IMR-90 (cell line): ENCODE results near the gene INMT. TPM values are rescaled to one million over a fixed set of nuclear protein-coding genes. Genes with fewer than 3 reads are reported as not detected.

Source experiments
- ATAC-seq: fragments of 200-7000 bp; cut with Tn5 transposase; 2 replicates; pipeline ENCODE4 v1.9.1; 2020; ENCODE audit warnings: low read depth, mild to moderate bottlenecking, moderate library complexity
- BruUV-seq: library from RNA; stranded (reverse); fragments of 400-500 nt; replicated peaks from 2 replicates; lab custom pipeline; 2021; lab: Mats Ljungman, UMichigan
- CTCF ChIA-PET: fragments of 300-600 bp; formaldehyde crosslinking; extraction: SDS; loops from one replicate; lab custom pipeline; 2021; ENCODE audit warnings: antibody characterized with exemption; lab: Yijun Ruan, JAX
- POLR2A ChIA-PET: fragments of 300-600 bp; sonication (Branson Sonifier 250); formaldehyde crosslinking; loops from one replicate; lab custom pipeline; 2022; ENCODE audit warnings: antibody characterized with exemption; ENCODE audit not compliant: unreplicated experiment; lab: Charles Lee
- DNase-seq: peaks from one replicate; pipeline ENCODE4 v3.0.0; 2013
- H2AFZ ChIP-seq: replicated peaks from 2 replicates; pipeline ENCODE3; 2013; ENCODE audit warnings: low read length, mild to moderate bottlenecking; ENCODE audit not compliant: poor library complexity
- H2AK5ac ChIP-seq: 2 replicates; pipeline ENCODE4 v1.6.1; 2013; ENCODE audit warnings: low read depth, low read length, inconsistent platforms
- H2AK9ac ChIP-seq: replicated peaks from 2 replicates; pipeline ENCODE3; 2013; ENCODE audit warnings: mild to moderate bottlenecking, low read depth, low read length, moderate library complexity; ENCODE audit not compliant: poor library complexity
- H2BK120ac ChIP-seq: 2 replicates; pipeline ENCODE4 v1.6.1; 2013; ENCODE audit warnings: low read depth, low read length, inconsistent platforms
- H2BK15ac ChIP-seq: 3 replicates; pipeline ENCODE4 v1.6.1; 2013; ENCODE audit warnings: low read depth, low read length, inconsistent platforms
- H2BK20ac ChIP-seq: 2 replicates; pipeline ENCODE4 v1.6.1; 2013; ENCODE audit warnings: low read depth, mild to moderate bottlenecking, inconsistent platforms, low read length, moderate library complexity
- H2BK5ac ChIP-seq: 2 replicates; pipeline ENCODE4 v1.6.1; 2013; ENCODE audit warnings: mild to moderate bottlenecking, low read depth, low read length, inconsistent platforms; ENCODE audit not compliant: poor library complexity, severe bottlenecking
- H3K14ac ChIP-seq: replicated peaks from 2 replicates; pipeline ENCODE4 v1.6.1; 2013; ENCODE audit warnings: low read depth, low read length, inconsistent platforms
- H3K18ac ChIP-seq: 2 replicates; pipeline ENCODE4 v1.6.1; 2013; ENCODE audit warnings: low read depth, low read length, control low read depth
- H3K23ac ChIP-seq: 2 replicates; pipeline ENCODE4 v1.6.1; 2013; ENCODE audit warnings: low read depth, low read length, inconsistent platforms
- H3K27ac ChIP-seq: 2 replicates; pipeline ENCODE4 v1.5.1; 2013; ENCODE audit warnings: mild to moderate bottlenecking, control low read depth, low read length; ENCODE audit not compliant: insufficient read depth
- H3K27me3 ChIP-seq: 2 replicates; pipeline ENCODE4 v1.6.1; 2013; ENCODE audit warnings: low read length; ENCODE audit not compliant: control insufficient read depth, insufficient read depth
- H3K36me3 ChIP-seq: 2 replicates; pipeline ENCODE4 v1.6.1; 2013; ENCODE audit warnings: low read length, mixed read lengths; ENCODE audit not compliant: control insufficient read depth, insufficient read depth
- H3K4ac ChIP-seq: 2 replicates; pipeline ENCODE4 v1.6.1; 2013; ENCODE audit warnings: low read depth, low read length, inconsistent platforms
- H3K4me1 ChIP-seq: 2 replicates; pipeline ENCODE4 v1.6.1; 2013; ENCODE audit warnings: low read length, mixed read lengths; ENCODE audit not compliant: control insufficient read depth, insufficient read depth
- H3K4me2 ChIP-seq: 2 replicates; pipeline ENCODE4 v1.6.1; 2013; ENCODE audit warnings: low read depth, mild to moderate bottlenecking, control low read depth, low read length, moderate library complexity
- H3K4me3 ChIP-seq: 2 replicates; pipeline ENCODE4 v1.5.1; 2013; ENCODE audit warnings: low read depth, mild to moderate bottlenecking, control low read depth, low read length, moderate library complexity; ENCODE audit not compliant: insufficient read depth
- H3K56ac ChIP-seq: 2 replicates; pipeline ENCODE4 v1.6.1; 2013; ENCODE audit warnings: low read length, inconsistent platforms; ENCODE audit not compliant: insufficient read depth; ENCODE audit errors: extremely low read depth
- H3K79me1 ChIP-seq, 2 experiments: 2 replicates each; pipeline ENCODE4 v1.6.1; 2013; ENCODE audit warnings: low read length in 2 of 2, inconsistent platforms in 1 of 2, low read depth in 1 of 2
- H3K9ac ChIP-seq: 2 replicates; pipeline ENCODE4 v1.6.1; 2013; ENCODE audit warnings: low read depth, low read length, control low read depth
- H3K9me1 ChIP-seq: 2 replicates; pipeline ENCODE4 v1.6.1; 2013; ENCODE audit warnings: low read length, inconsistent platforms; ENCODE audit not compliant: insufficient read depth
- H3K9me3 ChIP-seq: 2 replicates; pipeline ENCODE4 v1.6.1; 2013; ENCODE audit warnings: low read length; ENCODE audit not compliant: control insufficient read depth, insufficient read depth
- H4K20me1 ChIP-seq: 2 replicates; pipeline ENCODE4 v1.6.1; 2013; ENCODE audit warnings: low read length, inconsistent platforms; ENCODE audit not compliant: insufficient read depth
- H4K5ac ChIP-seq: 2 replicates; pipeline ENCODE4 v1.6.1; 2013; ENCODE audit warnings: mild to moderate bottlenecking, low read depth, low read length, control low read depth
- H4K8ac ChIP-seq, 2 experiments: 2 replicates each; pipeline ENCODE4 v1.6.1; 2013; ENCODE audit warnings: low read depth in 2 of 2, low read length in 2 of 2, control low read depth in 1 of 2, inconsistent platforms in 1 of 2
- H4K91ac ChIP-seq: 2 replicates; pipeline ENCODE4 v1.6.1; 2013; ENCODE audit warnings: low read depth, low read length, inconsistent platforms; ENCODE audit not compliant: insufficient read depth
- CEBPB ChIP-seq: IDR thresholded peaks from 2 replicates; pipeline ENCODE4 v1.6.1; 2012; ENCODE audit warnings: low read depth, low read length, improper control_type of control experiment
- FOS ChIP-seq: fragments of 150-350 bp; IDR thresholded peaks from 2 replicates; pipeline ENCODE4 v1.6.1; 2016; ENCODE audit warnings: low read depth, low read length
- MAFK ChIP-seq: IDR thresholded peaks from 2 replicates; pipeline ENCODE4 v1.6.1; 2012; ENCODE audit warnings: low read depth, low read length, improper control_type of control experiment
- MXI1 ChIP-seq: IDR thresholded peaks from 2 replicates; pipeline ENCODE4 v1.6.1; 2012; ENCODE audit warnings: low read depth, mild to moderate bottlenecking, low read length, moderate library complexity, borderline replicate concordance
- POLR2A ChIP-seq: IDR thresholded peaks from 2 replicates; pipeline ENCODE4 v1.6.1; 2012; ENCODE audit warnings: mild to moderate bottlenecking, low read depth, low read length
- RAD21 ChIP-seq: IDR thresholded peaks from 2 replicates; pipeline ENCODE4 v1.6.1; 2012; ENCODE audit warnings: low read length, improper control_type of control experiment
- RCOR1 ChIP-seq: IDR thresholded peaks from 2 replicates; pipeline ENCODE4 v1.6.1; 2012; ENCODE audit warnings: mild to moderate bottlenecking, low read length, improper control_type of control experiment; ENCODE audit not compliant: insufficient replicate concordance
- RFX5 ChIP-seq: IDR thresholded peaks from 2 replicates; pipeline ENCODE4 v1.8.0; 2012; ENCODE audit warnings: low read depth, mild to moderate bottlenecking, low read length, moderate library complexity
- WGBS, 2 experiments: methylation state at CpG; one replicate each; pipeline versions ENCODE4 v1.1.5 to v1.1.7; 2013; ENCODE audit warnings: missing lambda C conversion rate in 2 of 2; ENCODE audit not compliant: insufficient read length in 1 of 2; ENCODE audit errors: extremely low coverage in 2 of 2; 5-methylcytosine and 5-hydroxymethylcytosine counted together
- dilution Hi-C: fragments of 300-500 bp; cut with HindIII; formaldehyde crosslinking; loops from one replicate; pipeline ENCODE4 v1.14.3; 2018; ENCODE audit warnings: low sequenced_read_pairs; ENCODE audit not compliant: unreplicated experiment
- in situ Hi-C: fragments of 300-500 bp; cut with MboI; formaldehyde crosslinking; loops from 3 replicates; pipeline ENCODE4 v1.14.3; 2019; ENCODE audit warnings: low sequenced_read_pairs, inconsistent platforms, mixed read lengths
- intact Hi-C: fragments of 100-400 bp; cut with micrococcal nuclease; formaldehyde crosslinking; loops from 2 replicates; pipeline ENCODE4 v1.10.0; 2022
- polyA plus RNA-seq, 3 experiments: library from polyadenylated mRNA; depleted of rRNA; stranded (reverse); fragments of >200 nt; gene quantifications; 2 replicates each; pipeline ENCODE4 v1.2.3, GENCODE V29; 2012; ENCODE audit warnings: low replicate concordance in 1 of 3
- total RNA-seq: library from RNA; depleted of rRNA; stranded (reverse); fragments of >200 nt; gene quantifications from 2 replicates; pipeline ENCODE4 v1.2.3, GENCODE V29; 2012
- TF ChIP-seq, protein P1 (sequence below): fragments of 150-350 bp; IDR thresholded peaks from 2 replicates; pipeline ENCODE4 v1.6.1; 2017; ENCODE audit warnings: mild to moderate bottlenecking, antibody characterized with exemption, low read length, low read depth
- TF ChIP-seq, protein P2 (sequence below): conservative IDR thresholded peaks from 2 replicates; pipeline ENCODE4 v1.5.1; 2012; ENCODE audit warnings: mild to moderate bottlenecking, low read depth, low read length, improper control_type of control experiment

The INMT gene
- total and polyA plus RNA-seq, 2 of the 4 experiments (the other 2 are of a cell fraction), result 0.39 to 2.2 TPM

DNA sequence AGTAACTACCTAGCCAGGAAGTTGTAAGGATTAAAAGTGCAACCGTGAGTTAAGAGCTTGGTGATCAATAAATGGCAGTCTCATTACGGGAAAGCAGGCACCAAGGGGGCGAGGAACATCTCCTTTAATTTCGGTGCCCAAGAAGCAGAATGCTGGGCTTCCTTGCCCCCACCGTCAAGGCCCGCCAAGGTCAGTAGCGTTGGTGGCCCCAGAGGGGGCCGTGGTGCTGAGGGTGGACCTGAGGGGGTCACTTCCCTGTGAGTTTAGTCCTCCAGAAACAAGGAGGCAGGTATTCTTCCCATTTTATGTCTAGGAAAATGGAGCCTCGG lies 18.9 kb downstream of the INMT start:
- peak overlapping the region; percentile 40; the same call in 1 of the 2 replicates for H2BK20ac ChIP-seq

More for the DNA sequence above, 18.9 kb downstream of the INMT start:
- peak overlapping the region; percentile 75; the same call in 1 of the 2 replicates for H3K14ac ChIP-seq
- H2BK5ac ChIP-seq, result no peak overlapping the region
- H2AK9ac ChIP-seq, result peak overlapping the region; percentile 79
- peak overlapping the region; percentile 53; the same call in 1 of the 2 replicates for H3K9ac ChIP-seq
- H3K4me2 ChIP-seq, result peak overlapping the region; percentile 75
- H3K9me1 ChIP-seq, result peaks cover 7% of the 10 kb centered on the region
- peak overlapping the region; percentile 32; the same call in 1 of the 2 replicates for H3K18ac ChIP-seq
- H4K91ac ChIP-seq, result peak overlapping the region; percentile 51
- peak overlapping the region; percentile 72 for H3K4ac ChIP-seq
- H3K27ac ChIP-seq, result 0 out of 2 replicates have a peak overlapping the region, but pooled peaks have one; percentile 26
- peak overlapping the region; percentile 99 for H2AFZ ChIP-seq
- H4K8ac ChIP-seq, result peak overlapping the region; percentile 88 to 92
- no peak overlapping the region; the same call in 1 of the 2 replicates for H2AK5ac ChIP-seq
- dilution Hi-C loops (no loop called here), in situ Hi-C loops (no loop called here), intact Hi-C loops (loop anchor here (1.0 kb wide), 1 partner anchor 20 kb away; no protein-coding TSS in a partner anchor)
- TF ChIP-seq, protein P1, sequence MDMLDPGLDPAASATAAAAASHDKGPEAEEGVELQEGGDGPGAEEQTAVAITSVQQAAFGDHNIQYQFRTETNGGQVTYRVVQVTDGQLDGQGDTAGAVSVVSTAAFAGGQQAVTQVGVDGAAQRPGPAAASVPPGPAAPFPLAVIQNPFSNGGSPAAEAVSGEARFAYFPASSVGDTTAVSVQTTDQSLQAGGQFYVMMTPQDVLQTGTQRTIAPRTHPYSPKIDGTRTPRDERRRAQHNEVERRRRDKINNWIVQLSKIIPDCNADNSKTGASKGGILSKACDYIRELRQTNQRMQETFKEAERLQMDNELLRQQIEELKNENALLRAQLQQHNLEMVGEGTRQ, result no peak
- TF ChIP-seq RFX5 (no peak), MXI1 (no peak), RAD21 (no peak), CEBPB (no peak), RCOR1 (no peak), POLR2A (no peak), MAFK (no peak), FOS (no peak)
- TF ChIP-seq, protein P2, sequence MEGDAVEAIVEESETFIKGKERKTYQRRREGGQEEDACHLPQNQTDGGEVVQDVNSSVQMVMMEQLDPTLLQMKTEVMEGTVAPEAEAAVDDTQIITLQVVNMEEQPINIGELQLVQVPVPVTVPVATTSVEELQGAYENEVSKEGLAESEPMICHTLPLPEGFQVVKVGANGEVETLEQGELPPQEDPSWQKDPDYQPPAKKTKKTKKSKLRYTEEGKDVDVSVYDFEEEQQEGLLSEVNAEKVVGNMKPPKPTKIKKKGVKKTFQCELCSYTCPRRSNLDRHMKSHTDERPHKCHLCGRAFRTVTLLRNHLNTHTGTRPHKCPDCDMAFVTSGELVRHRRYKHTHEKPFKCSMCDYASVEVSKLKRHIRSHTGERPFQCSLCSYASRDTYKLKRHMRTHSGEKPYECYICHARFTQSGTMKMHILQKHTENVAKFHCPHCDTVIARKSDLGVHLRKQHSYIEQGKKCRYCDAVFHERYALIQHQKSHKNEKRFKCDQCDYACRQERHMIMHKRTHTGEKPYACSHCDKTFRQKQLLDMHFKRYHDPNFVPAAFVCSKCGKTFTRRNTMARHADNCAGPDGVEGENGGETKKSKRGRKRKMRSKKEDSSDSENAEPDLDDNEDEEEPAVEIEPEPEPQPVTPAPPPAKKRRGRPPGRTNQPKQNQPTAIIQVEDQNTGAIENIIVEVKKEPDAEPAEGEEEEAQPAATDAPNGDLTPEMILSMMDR, result no peak
- CTCF ChIA-PET, result no interaction called here
- DNase-seq (no peak), ATAC-seq (no peak)
- H2BK120ac ChIP-seq, result peak overlapping the region; percentile 70; the same call in 1 of the 2 replicates
- H3K4me3 ChIP-seq, result peak overlapping the region; percentile 35
- H3K9me3 ChIP-seq, result no peaks in the 10 kb centered on the region
- no peak overlapping the region for H3K23ac ChIP-seq
- no peaks in the 10 kb centered on the region for H3K27me3 ChIP-seq
- WGBS, 2 experiments, result 25% methylated on average over 1 of the region's 9 CpGs; no CpG with 5 or more reads in 1 of the 2 experiments
- no peaks in the 10 kb centered on the region for H3K36me3 ChIP-seq
- no peak overlapping the region for H2BK15ac ChIP-seq
- no TSS peak for BruUV-seq
- peak overlapping the region; percentile 27; the same call in 1 of the 2 replicates for H3K56ac ChIP-seq
- H4K20me1 ChIP-seq, result no peaks in the 10 kb centered on the region
- peak overlapping the region; percentile 51 for H4K5ac ChIP-seq
- POLR2A ChIA-PET, result no interaction called here
- H3K79me1 ChIP-seq, result peaks cover 5 to 25% of the 10 kb centered on the region in 2 experiments; a peak in 3 of 4 replicates
- 0 out of 2 replicates have a peak, but pooled peaks cover 2% of the 10 kb centered on the region for H3K4me1 ChIP-seq
